SK-N-SH (cell line): ENCODE data around the gene NUPR2. TPM values are rescaled to one million over a fixed set of nuclear protein-coding genes. Genes with fewer than 3 reads are reported as not detected.
"Not testable (repeated sequence)": the region's sequence is repeated elsewhere in the genome, so short reads cannot be mapped to it uniquely, and the experiment has no call there.

ENCODE experiments used
- CTCF ChIA-PET: fragments of 300-600, 350-600 bp; formaldehyde crosslinking; extraction: SDS; loops from one replicate; lab custom pipeline; 2021; lab: Yijun Ruan, JAX
- POLR2A ChIA-PET: fragments of 350-600 bp; sonication (Branson Sonifier 250); formaldehyde crosslinking; extraction: SDS; loops from one replicate; lab custom pipeline; 2020; ENCODE audit warnings: antibody characterized with exemption, inconsistent platforms; lab: Yijun Ruan, JAX
- DNase-seq: peaks from one replicate; pipeline ENCODE4 v3.0.0; 2012
- H2AFZ ChIP-seq: fragments of 200-600 bp; sonication (generic); 2 replicates; pipeline ENCODE4 v1.8.1; 2016; ENCODE audit warnings: antibody characterized with exemption, mild to moderate bottlenecking, low read depth
- H3F3A ChIP-seq: fragments of 200-600 bp; sonication (generic); replicated peaks from 2 replicates; pipeline ENCODE3; 2016; ENCODE audit warnings: antibody characterized with exemption, mild to moderate bottlenecking; ENCODE audit not compliant: insufficient read depth
- H3K27ac ChIP-seq, 2 experiments: fragments of 200-500 bp in 1 of 2; fragments of 200-600 bp in 1 of 2; sonication (Bioruptor generic) in 1 of 2; sonication (generic), shearing (Covaris generic) in 1 of 2; 2 replicates each; pipeline versions ENCODE4 v1.5.1 to v1.6.1; 2014 to 2016; ENCODE audit warnings: low read depth in 2 of 2, inconsistent platforms in 1 of 2, low read length in 1 of 2, mild to moderate bottlenecking in 1 of 2, mixed read lengths in 1 of 2
- H3K27me3 ChIP-seq: fragments of 200-600 bp; sonication (generic), shearing (Covaris generic); 2 replicates; pipeline ENCODE4 v1.6.1; 2016; ENCODE audit warnings: mixed run types; ENCODE audit not compliant: insufficient read depth
- H3K36me3 ChIP-seq, 2 experiments: fragments of 200-500 bp in 1 of 2; fragments of 200-600 bp in 1 of 2; sonication (Bioruptor generic) in 1 of 2; sonication (generic) in 1 of 2; replicated peaks in 1 of 2; 2 replicates each; pipeline versions ENCODE3 to v1.5.1; 2014 to 2016; ENCODE audit warnings: low read length in 1 of 2, mild to moderate bottlenecking in 1 of 2; ENCODE audit not compliant: insufficient read depth in 2 of 2, control insufficient read depth in 1 of 2
- H3K4me1 ChIP-seq, 2 experiments: fragments of 200-500 bp in 1 of 2; fragments of 200-600 bp in 1 of 2; sonication (Bioruptor generic) in 1 of 2; sonication (generic), shearing (Covaris generic) in 1 of 2; 2 replicates each; pipeline versions ENCODE4 v1.5.1 to v1.6.1; 2014 to 2016; ENCODE audit warnings: low read depth in 1 of 2, low read length in 1 of 2, mixed run types in 1 of 2; ENCODE audit not compliant: insufficient read depth in 2 of 2, control insufficient read depth in 1 of 2
- H3K4me2 ChIP-seq: fragments of 200-600 bp; sonication (generic), shearing (Covaris generic); 2 replicates; pipeline ENCODE4 v1.6.1; 2017; ENCODE audit warnings: mixed run types
- H3K4me3 ChIP-seq, 2 experiments: fragments of 200-500 bp in 1 of 2; fragments of 200-600 bp in 1 of 2; sonication (Bioruptor generic) in 1 of 2; sonication (generic), shearing (Covaris generic) in 1 of 2; 2 replicates each; pipeline versions ENCODE4 v1.5.1 to v1.8.1; 2014 to 2016; ENCODE audit warnings: low read depth in 2 of 2, inconsistent platforms in 1 of 2, low read length in 1 of 2, mild to moderate bottlenecking in 1 of 2, mixed read lengths in 1 of 2, moderate library complexity in 1 of 2
- H3K79me2 ChIP-seq: fragments of 200-600 bp; sonication (generic); 2 replicates; pipeline ENCODE4 v1.8.1; 2017; ENCODE audit warnings: mild to moderate bottlenecking; ENCODE audit not compliant: insufficient read depth
- H3K9ac ChIP-seq: fragments of 200-600 bp; sonication (generic); 2 replicates; pipeline ENCODE4 v1.6.1; 2017; ENCODE audit warnings: mixed run types
- H3K9me2 ChIP-seq: fragments of 200-600 bp; sonication (generic); 2 replicates; pipeline ENCODE4 v1.6.1; 2017; ENCODE audit warnings: mixed run types
- H3K9me3 ChIP-seq: fragments of 200-600 bp; sonication (generic); 2 replicates; pipeline ENCODE4 v1.6.1; 2017; ENCODE audit warnings: mixed run types, mild to moderate bottlenecking, moderate library complexity
- H4K20me1 ChIP-seq: fragments of 200-600 bp; sonication (generic); 2 replicates; pipeline ENCODE4 v1.6.1; 2017; ENCODE audit warnings: mild to moderate bottlenecking, mixed run types; ENCODE audit not compliant: insufficient read depth
- EP300 ChIP-seq, 2 experiments: IDR thresholded peaks; 2 replicates each; pipeline versions ENCODE4 v1.4.0 to v1.6.1; 2012; ENCODE audit warnings: borderline replicate concordance in 1 of 2, low read depth in 1 of 2, low read length in 1 of 2
- JUND ChIP-seq: IDR thresholded peaks from 2 replicates; pipeline ENCODE4 v1.4.0; 2012
- MEF2A ChIP-seq: IDR thresholded peaks from 2 replicates; pipeline ENCODE4 v1.4.0; 2012; ENCODE audit warnings: low read depth, borderline replicate concordance
- NFIC ChIP-seq: IDR thresholded peaks from 2 replicates; pipeline ENCODE4 v1.4.0; 2012; ENCODE audit warnings: borderline replicate concordance
- POLR2AphosphoS5 ChIP-seq: IDR thresholded peaks from 2 replicates; pipeline ENCODE4 v1.6.1; 2012; ENCODE audit warnings: low read depth, low read length
- RAD21 ChIP-seq: IDR thresholded peaks from 2 replicates; pipeline ENCODE4 v1.6.1; 2012; ENCODE audit warnings: mild to moderate bottlenecking, low read length
- RCOR1 ChIP-seq: fragments of 150-350 bp; IDR thresholded peaks from 2 replicates; pipeline ENCODE4 v1.6.1; 2017; ENCODE audit warnings: antibody characterized with exemption, low read length
- RXRA ChIP-seq: IDR thresholded peaks from 2 replicates; pipeline ENCODE4 v1.4.0; 2012; ENCODE audit warnings: low read depth, mild to moderate bottlenecking, borderline replicate concordance
- SIN3A ChIP-seq: IDR thresholded peaks from 2 replicates; pipeline ENCODE4 v1.6.1; 2012; ENCODE audit warnings: low read depth, mild to moderate bottlenecking, low read length, moderate library complexity, borderline replicate concordance
- SMC3 ChIP-seq: IDR thresholded peaks from 2 replicates; pipeline ENCODE4 v1.6.1; 2012; ENCODE audit warnings: low read depth, low read length, improper control_type of control experiment
- TAF1 ChIP-seq: IDR thresholded peaks from 2 replicates; pipeline ENCODE4 v1.6.1; 2012; ENCODE audit warnings: low read depth, mild to moderate bottlenecking, low read length, moderate library complexity, borderline replicate concordance
- TCF12 ChIP-seq: IDR thresholded peaks from 2 replicates; pipeline ENCODE4 v1.4.0; 2012
- TEAD4 ChIP-seq: IDR thresholded peaks from 2 replicates; pipeline ENCODE4 v1.4.0; 2012; ENCODE audit warnings: mild to moderate bottlenecking, borderline replicate concordance; ENCODE audit not compliant: insufficient read depth
- WGBS: methylation state at CpG from one replicate; pipeline ENCODE4 v1.1.6; 2017; ENCODE audit warnings: low lambda C conversion rate; 5-methylcytosine and 5-hydroxymethylcytosine counted together
- polyA plus RNA-seq, 3 experiments: library from polyadenylated mRNA; depleted of rRNA; stranded (reverse); fragments of >200 nt; gene quantifications; 2 replicates each; pipeline ENCODE4 v1.2.3, GENCODE V29; 2012
- TF ChIP-seq, protein P1 (sequence below): IDR thresholded peaks from 2 replicates; pipeline ENCODE4; 2012
- TF ChIP-seq, protein P2 (sequence below): fragments of 200-600 bp; sonication (generic); IDR thresholded peaks from 2 replicates; pipeline ENCODE4 v1.6.1; 2017; ENCODE audit warnings: antibody characterized with exemption, mild to moderate bottlenecking, moderate library complexity

NUPR2 gene
- polyA plus RNA-seq, 1 of the 3 experiments (the other 2 are of a cell fraction) = not detected

DNA sequence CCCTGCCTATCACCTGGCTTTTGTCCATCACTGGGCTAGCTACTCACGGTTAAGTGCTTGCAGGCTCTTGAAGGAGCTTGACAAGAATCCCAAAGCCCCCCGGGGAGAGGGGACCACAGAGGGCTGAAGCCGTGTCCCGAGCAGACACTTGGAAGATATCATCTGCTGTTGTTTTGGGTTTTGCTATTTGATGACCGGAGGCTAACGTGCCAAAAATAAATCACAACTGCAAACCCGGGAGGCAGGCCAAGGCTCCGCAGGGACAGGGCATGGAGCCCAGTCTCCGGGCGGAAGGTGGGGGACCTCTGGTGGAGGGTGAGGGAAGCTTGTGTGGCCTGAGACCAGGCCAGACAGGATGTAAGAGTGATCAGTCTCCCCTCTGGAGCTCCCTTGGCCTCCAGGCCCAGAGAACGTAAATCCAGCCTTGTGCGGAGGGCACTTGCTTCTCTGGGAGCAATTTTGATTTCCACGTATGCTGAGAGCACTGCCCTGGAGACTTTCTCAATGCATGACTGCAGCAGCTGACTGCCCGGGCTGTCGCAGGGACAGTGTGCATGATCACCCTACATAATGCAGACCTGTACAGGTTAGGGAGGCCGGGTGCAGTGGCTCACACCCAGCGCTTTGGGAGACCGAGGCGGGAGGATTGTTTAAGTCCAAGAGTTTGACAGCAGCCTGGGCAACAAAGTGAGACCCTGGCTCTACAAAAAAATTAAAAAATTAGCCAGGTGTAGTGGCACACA is 23.3 kb downstream of the NUPR2 start, which contains the start of gene PHKG1:
Gene PHKG1 (minus strand): TSS at position 164 of the 743 bp plus-strand sequence. CDS start 4,011 bp downstream, outside the sequence.
- peak; percentile 51 for TF ChIP-seq RAD21
- peak; percentile 67 for TF ChIP-seq TCF12
- TF ChIP-seq RXRA = peak; percentile 14; the same call in 1 of the 2 replicates
- TF ChIP-seq, protein P1, sequence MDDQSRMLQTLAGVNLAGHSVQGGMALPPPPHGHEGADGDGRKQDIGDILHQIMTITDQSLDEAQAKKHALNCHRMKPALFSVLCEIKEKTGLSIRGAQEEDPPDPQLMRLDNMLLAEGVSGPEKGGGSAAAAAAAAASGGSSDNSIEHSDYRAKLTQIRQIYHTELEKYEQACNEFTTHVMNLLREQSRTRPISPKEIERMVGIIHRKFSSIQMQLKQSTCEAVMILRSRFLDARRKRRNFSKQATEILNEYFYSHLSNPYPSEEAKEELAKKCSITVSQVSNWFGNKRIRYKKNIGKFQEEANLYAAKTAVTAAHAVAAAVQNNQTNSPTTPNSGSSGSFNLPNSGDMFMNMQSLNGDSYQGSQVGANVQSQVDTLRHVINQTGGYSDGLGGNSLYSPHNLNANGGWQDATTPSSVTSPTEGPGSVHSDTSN = peak; percentile 79
- peak; percentile 47; the same call in 1 of the 2 replicates for TF ChIP-seq POLR2AphosphoS5
- 0 out of 2 replicates have a peak, but pooled peaks have one; percentile 12 for TF ChIP-seq JUND
- peak in 1 of 2 experiments; percentile 13; a peak in 1 of 4 replicates for TF ChIP-seq EP300 (IDR thresholded peaks at IDR 0.05; ENCODE audit: borderline replicate concordance in 1 of 2, low read depth in 1 of 2, low read length in 1 of 2)
- TF ChIP-seq NFIC = peak; percentile 88
- TF ChIP-seq, protein P2, sequence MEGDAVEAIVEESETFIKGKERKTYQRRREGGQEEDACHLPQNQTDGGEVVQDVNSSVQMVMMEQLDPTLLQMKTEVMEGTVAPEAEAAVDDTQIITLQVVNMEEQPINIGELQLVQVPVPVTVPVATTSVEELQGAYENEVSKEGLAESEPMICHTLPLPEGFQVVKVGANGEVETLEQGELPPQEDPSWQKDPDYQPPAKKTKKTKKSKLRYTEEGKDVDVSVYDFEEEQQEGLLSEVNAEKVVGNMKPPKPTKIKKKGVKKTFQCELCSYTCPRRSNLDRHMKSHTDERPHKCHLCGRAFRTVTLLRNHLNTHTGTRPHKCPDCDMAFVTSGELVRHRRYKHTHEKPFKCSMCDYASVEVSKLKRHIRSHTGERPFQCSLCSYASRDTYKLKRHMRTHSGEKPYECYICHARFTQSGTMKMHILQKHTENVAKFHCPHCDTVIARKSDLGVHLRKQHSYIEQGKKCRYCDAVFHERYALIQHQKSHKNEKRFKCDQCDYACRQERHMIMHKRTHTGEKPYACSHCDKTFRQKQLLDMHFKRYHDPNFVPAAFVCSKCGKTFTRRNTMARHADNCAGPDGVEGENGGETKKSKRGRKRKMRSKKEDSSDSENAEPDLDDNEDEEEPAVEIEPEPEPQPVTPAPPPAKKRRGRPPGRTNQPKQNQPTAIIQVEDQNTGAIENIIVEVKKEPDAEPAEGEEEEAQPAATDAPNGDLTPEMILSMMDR = peak; percentile 51
- no peak for TF ChIP-seq TEAD4
- peak; percentile 63; the same call in 1 of the 2 replicates for TF ChIP-seq MEF2A
- TF ChIP-seq RCOR1 = no peak
- peak; percentile 30 for TF ChIP-seq SMC3
- TF ChIP-seq TAF1 = no peak
- no peak for TF ChIP-seq SIN3A
- H4K20me1 ChIP-seq = no peaks in the 10 kb centered on the region
- CTCF ChIA-PET = interaction anchor here (0.6 to 4.7 kb wide), 10 partner anchors 8 to 451 kb away, joined by 3 to 30 read pairs (median 3); partner anchors contain the start of genes CCT6A and PSPH
- no peak within 1 kb of the TSS for H2AFZ ChIP-seq
- H3K27ac ChIP-seq = peak within 1 kb of the TSS; percentile 37 to 58; a peak in 3 of 4 replicates
- H3F3A ChIP-seq = peaks cover 22% of the 10 kb centered on the region
- H3K9me3 ChIP-seq = no peaks in the 10 kb centered on the region
- H3K79me2 ChIP-seq = no peaks in the 10 kb centered on the region
- 37% methylated on average over 18 of the region's 19 CpGs for WGBS
- H3K36me3 ChIP-seq = peaks cover 0 to 14% of the 10 kb centered on the region in 2 experiments
- no peak within 1 kb of the TSS for H3K9ac ChIP-seq
- POLR2A ChIA-PET = interaction anchor here (0.6 to 1.4 kb wide), 5 partner anchors 8 to 42 kb away, joined by 3 to 8 read pairs (median 4); partner anchors contain the start of genes CCT6A and PSPH
- peaks cover 5 to 13% of the 10 kb centered on the region in 2 experiments; a peak in 2 of 4 replicates for H3K4me1 ChIP-seq
- no peak within 1 kb of the TSS for H3K4me3 ChIP-seq
- H3K9me2 ChIP-seq = no peaks in the 10 kb centered on the region
- H3K4me2 ChIP-seq = peak within 1 kb of the TSS; percentile 42; the same call in 1 of the 2 replicates
- no peaks in the 10 kb centered on the region for H3K27me3 ChIP-seq
- peak; percentile 74 for DNase-seq

DNA sequence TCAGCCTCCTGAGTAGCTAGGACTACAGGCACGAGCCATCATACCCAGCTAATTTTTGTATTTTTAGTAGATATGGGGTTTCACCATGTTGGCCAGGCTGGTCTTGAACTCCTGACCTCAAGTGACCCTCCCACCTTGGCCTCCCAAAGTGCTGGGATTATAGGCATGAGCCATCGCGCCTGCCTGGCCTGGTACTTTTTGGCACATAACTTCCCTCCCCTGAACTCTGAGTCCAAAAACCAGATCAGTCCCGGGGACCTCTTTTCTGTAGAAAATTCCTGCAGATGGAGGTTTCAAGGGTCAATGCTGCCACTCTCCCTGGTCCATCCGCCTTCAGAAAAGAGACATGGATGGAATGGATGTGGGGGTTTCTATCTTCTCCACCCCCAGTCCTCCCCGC is 23.8 kb downstream of the NUPR2 start:
- 90% methylated on average over 6 of the region's 6 CpGs for WGBS
- POLR2A ChIA-PET = interaction anchor here (0.9 to 1.4 kb wide), 3 partner anchors 9 to 41 kb away, joined by 3 to 6 read pairs (median 4); partner anchors contain the start of genes CCT6A and PSPH
- Histone ChIP-seq H3F3A (peaks cover 16% of the 10 kb centered on the region), H3K4me2 (peak overlapping the region; percentile 42; the same call in 1 of the 2 replicates), H3K36me3 (peaks cover 2 to 18% of the 10 kb centered on the region in 2 experiments), H3K4me1 (peaks cover 3 to 13% of the 10 kb centered on the region in 2 experiments; a peak in 2 of 4 replicates), H3K27ac (peak overlapping the region; percentile 37 to 58; a peak in 3 of 4 replicates)
- H3K9ac ChIP-seq, H3K79me2 ChIP-seq, H3K27me3 ChIP-seq, H4K20me1 ChIP-seq, H3K9me2 ChIP-seq, H2AFZ ChIP-seq, H3K9me3 ChIP-seq, DNase-seq, H3K4me3 ChIP-seq: not testable (repeated sequence)
- CTCF ChIA-PET = interaction anchor here (0.7 to 4.7 kb wide), 7 partner anchors 8 to 451 kb away, joined by 3 to 30 read pairs (median 3); no protein-coding TSS in a partner anchor
